HUES48 (cell line): ENCODE measurements around the gene KIRREL1.

Experiments
- H3K27ac ChIP-seq: one replicate; pipeline ENCODE4 v1.7.0; 2013; ENCODE audit warnings: low read depth, low read length, inconsistent platforms
- H3K27me3 ChIP-seq: 2 replicates; pipeline ENCODE4 v1.6.1; 2013; ENCODE audit warnings: mild to moderate bottlenecking, low read length; ENCODE audit not compliant: control insufficient read depth, insufficient read depth
- H3K36me3 ChIP-seq: 2 replicates; pipeline ENCODE4 v1.6.1; 2013; ENCODE audit warnings: low read length; ENCODE audit not compliant: control insufficient read depth, insufficient read depth
- H3K4me1 ChIP-seq: 2 replicates; pipeline ENCODE4 v1.6.1; 2013; ENCODE audit warnings: mild to moderate bottlenecking, low read length; ENCODE audit not compliant: control insufficient read depth, insufficient read depth
- H3K4me3 ChIP-seq: 2 replicates; pipeline ENCODE4 v1.5.1; 2013; ENCODE audit warnings: mild to moderate bottlenecking, low read depth, low read length
- H3K9ac ChIP-seq: 2 replicates; pipeline ENCODE4 v1.6.1; 2013; ENCODE audit warnings: mild to moderate bottlenecking, low read depth, low read length, moderate library complexity
- H3K9me3 ChIP-seq: 2 replicates; pipeline ENCODE4 v1.6.1; 2013; ENCODE audit warnings: low read length; ENCODE audit not compliant: control insufficient read depth, insufficient read depth

KIRREL1 gene

DNA sequence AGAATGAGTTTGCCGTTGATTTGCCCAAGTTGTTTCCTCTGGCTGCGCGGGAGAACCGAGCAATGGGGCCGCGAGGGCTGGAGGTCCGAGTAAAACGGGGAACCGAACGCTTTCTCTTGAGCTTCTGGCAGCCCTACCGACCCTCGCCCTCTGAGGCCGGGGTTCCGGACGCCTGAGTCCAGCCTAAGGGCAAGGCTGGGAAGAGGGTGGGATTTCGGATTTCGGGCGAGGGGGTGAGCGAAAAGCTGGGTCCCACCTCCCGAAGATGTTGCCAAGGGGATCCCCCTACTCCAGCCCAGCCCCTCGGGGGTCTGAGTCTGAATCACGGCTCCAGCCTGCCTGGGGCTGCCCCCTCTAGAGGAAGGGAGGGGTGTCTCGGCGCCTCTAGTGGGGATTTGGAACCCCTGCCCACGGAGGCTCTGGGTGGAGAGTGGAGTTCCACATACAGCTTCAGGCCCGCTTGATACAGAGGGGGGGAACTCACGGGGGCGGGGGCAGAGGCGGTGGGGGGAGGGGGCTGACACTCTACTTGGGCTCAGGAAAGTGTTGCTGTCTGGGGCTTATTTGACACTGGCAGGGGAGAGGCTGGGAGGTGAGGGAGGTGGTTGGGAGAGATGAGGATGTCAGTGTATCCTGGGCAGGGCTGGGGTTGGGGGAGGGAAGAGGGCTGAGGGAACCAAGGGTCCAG is 617 bp downstream of the KIRREL1 start:
- Histone ChIP-seq H3K27ac (peak overlapping the region; percentile 68), H3K9me3 (no peaks in the 10 kb centered on the region), H3K9ac (peak overlapping the region; percentile 58), H3K27me3 (0 out of 2 replicates have a peak, but pooled peaks cover 5% of the 10 kb centered on the region), H3K4me3 (peak overlapping the region; percentile 79), H3K4me1 (peaks cover 37% of the 10 kb centered on the region), H3K36me3 (no peaks in the 10 kb centered on the region)

DNA sequence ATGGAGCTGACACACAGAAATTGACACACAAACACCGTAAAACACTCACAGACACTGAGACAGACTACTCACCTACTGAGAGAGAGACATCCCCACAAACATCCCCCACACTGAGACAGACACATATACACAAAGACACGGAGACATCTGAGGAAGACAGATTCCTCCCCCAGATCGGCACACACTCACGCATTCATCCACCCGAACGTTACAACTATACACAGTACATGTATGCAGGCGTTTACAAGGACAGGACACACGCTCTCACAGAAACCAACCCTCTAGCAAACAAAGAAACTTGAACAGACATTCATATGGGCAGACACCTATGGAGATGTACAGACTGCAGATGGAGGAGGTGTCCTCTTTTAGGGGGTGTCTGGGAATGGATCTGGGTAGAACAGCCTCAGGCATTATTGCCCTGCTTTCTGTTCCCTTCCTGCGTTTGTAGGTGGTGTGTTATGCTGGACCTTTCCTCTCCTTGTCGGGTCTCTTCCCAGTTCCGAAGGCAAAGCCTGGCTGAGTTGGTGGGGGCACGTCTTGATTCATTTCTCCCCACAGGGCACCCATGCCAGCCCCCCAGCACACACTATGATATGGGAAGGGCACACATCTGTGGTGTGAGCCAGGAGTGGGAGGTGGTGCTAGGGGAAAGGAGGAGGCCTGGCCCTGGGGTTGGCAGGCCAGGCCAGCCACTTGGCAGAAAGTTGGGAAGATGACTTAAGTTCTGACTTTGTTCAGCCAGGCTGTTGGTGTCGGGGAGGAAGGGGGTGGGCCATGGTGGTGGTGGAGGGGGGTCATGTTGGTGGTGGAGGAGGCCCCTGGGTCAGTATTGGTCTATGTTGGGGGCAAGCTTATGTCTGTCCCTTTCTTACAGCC is 1.5 kb downstream of the KIRREL1 start:
- H3K9me3 ChIP-seq: no peaks in the 10 kb centered on the region
- H3K27ac ChIP-seq: no peak overlapping the region
- peak overlapping the region; percentile 26; the same call in 1 of the 2 replicates for H3K9ac ChIP-seq
- H3K27me3 ChIP-seq: 0 out of 2 replicates have a peak, but pooled peaks cover 5% of the 10 kb centered on the region
- peak overlapping the region; percentile 79 for H3K4me3 ChIP-seq
- H3K4me1 ChIP-seq: peaks cover 37% of the 10 kb centered on the region
- no peaks in the 10 kb centered on the region for H3K36me3 ChIP-seq

DNA sequence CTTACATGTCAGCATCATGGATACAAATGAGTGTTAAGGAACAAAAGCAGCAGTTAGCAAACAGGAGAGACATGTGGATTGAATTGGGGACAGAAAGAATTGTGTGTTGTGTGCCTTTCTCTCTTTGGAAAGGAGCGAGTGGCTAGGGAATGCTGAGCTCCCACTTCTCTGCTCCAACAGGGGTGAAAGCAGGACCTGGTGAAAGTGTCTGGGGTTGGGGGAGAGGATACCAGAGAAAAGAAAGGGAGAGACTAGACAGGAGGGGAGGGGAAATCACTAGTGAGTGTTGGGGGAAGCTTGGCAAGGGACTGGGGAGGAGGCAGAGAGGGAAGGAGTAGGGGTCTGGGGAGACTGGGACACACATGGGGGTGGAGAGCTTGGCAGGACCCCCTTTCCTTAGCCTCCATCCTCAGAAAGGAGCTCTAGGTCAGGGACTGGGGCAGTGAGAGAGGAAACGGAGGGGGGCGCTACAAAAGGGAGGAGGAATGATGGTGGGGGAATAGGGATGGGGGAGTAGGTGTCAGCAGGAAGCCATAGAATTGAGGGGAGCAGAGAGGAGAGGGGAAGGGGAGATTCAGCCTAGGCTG is 2.2 kb downstream of the KIRREL1 start:
- H3K4me3 ChIP-seq: peak overlapping the region; percentile 28; the same call in 1 of the 2 replicates

DNA sequence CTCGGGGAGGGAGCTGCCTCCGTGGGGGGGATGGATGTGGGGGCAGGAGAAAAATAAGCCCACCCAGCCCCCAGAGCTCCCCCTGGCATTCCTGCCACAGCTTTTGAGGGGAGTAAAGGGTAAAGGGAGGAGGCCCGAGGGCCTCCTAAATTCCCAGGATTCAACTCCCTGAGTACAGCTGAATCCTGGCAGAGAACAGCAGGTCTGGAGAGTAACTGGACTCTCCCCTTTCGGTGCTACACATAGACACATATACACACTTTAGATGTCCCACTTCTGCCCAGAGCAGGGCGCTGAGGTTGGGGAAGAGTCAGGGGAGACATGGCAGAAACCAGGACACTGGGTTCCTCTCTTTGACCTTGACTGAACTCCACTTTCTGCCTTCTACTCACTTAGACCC is 3.0 kb downstream of the KIRREL1 start:
- Histone ChIP-seq H3K27ac (no peak overlapping the region), H3K27me3 (0 out of 2 replicates have a peak, but pooled peaks cover 5% of the 10 kb centered on the region), H3K4me3 (no peak overlapping the region), H3K36me3 (no peaks in the 10 kb centered on the region; the same call in 1 of the 2 replicates), H3K4me1 (peaks cover 38% of the 10 kb centered on the region), H3K9ac (no peak overlapping the region), H3K9me3 (no peaks in the 10 kb centered on the region)

More for the DNA sequence above, 2.2 kb downstream of the KIRREL1 start:
- no peaks in the 10 kb centered on the region for H3K9me3 ChIP-seq
- H3K9ac ChIP-seq: no peak overlapping the region
- 0 out of 2 replicates have a peak, but pooled peaks cover 5% of the 10 kb centered on the region for H3K27me3 ChIP-seq
- no peaks in the 10 kb centered on the region; the same call in 1 of the 2 replicates for H3K36me3 ChIP-seq
- H3K4me1 ChIP-seq: peaks cover 37% of the 10 kb centered on the region
- no peak overlapping the region for H3K27ac ChIP-seq

DNA sequence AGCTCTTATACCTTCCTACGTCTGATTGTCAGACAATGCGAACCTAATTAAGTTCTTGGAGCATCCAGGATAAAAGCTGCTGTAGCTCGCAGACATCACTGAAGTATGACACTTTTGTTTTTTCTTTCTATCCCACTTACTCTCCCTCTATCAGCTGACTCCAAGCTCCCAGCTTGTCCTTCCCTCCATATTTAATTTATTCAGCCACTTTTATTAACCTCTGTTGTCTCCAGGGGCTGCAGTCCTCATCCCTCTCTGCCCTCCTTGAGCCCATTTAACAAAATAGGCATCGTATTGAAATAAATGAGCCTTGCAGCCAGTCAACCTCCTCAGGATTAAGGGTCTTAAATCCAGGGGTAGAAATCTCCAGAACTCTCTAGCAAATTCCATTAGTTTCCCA is 7.1 kb downstream of the KIRREL1 start:
- Histone ChIP-seq H3K27me3 (no peaks in the 10 kb centered on the region), H3K27ac (no peak overlapping the region), H3K9me3 (no peaks in the 10 kb centered on the region), H3K4me1 (peaks cover 47% of the 10 kb centered on the region), H3K36me3 (no peaks in the 10 kb centered on the region; the same call in 1 of the 2 replicates), H3K9ac (no peak overlapping the region), H3K4me3 (no peak overlapping the region)

DNA sequence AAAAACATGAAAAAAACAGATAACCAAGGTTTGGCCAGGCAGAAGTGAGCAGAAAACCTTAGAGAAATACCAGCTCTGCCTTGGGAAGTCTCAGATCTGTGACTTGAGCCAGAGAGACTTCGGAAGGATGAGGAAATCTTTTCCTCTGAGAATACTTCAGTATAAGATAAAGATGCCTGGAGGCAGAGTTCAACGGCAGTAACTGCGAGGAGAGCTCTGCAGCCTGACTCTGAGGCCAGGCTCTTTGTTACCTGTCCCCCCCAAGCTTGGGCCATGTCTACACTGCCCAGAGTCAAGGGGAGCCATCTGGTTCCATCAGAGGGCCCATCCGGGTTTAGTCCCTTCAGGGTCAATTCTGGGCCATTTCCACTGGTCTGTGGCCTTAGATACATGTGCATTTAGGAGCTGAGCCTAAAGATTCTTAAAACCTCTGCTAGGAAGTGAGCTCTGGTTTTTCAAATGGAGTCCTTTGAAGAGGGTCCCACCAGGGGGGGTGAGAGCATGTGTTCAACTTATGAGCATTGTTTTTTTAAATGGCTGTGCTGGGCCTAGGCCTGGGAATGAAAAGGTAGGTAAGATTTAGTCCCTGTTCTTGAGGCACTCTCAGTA is 8.7 kb downstream of the KIRREL1 start:
- Histone ChIP-seq H3K9me3 (no peaks in the 10 kb centered on the region), H3K27ac (peak overlapping the region; percentile 39), H3K4me1 (peaks cover 36% of the 10 kb centered on the region), H3K9ac (no peak overlapping the region; the same call in 1 of the 2 replicates), H3K4me3 (no peak overlapping the region), H3K36me3 (no peaks in the 10 kb centered on the region; the same call in 1 of the 2 replicates), H3K27me3 (no peaks in the 10 kb centered on the region)

DNA sequence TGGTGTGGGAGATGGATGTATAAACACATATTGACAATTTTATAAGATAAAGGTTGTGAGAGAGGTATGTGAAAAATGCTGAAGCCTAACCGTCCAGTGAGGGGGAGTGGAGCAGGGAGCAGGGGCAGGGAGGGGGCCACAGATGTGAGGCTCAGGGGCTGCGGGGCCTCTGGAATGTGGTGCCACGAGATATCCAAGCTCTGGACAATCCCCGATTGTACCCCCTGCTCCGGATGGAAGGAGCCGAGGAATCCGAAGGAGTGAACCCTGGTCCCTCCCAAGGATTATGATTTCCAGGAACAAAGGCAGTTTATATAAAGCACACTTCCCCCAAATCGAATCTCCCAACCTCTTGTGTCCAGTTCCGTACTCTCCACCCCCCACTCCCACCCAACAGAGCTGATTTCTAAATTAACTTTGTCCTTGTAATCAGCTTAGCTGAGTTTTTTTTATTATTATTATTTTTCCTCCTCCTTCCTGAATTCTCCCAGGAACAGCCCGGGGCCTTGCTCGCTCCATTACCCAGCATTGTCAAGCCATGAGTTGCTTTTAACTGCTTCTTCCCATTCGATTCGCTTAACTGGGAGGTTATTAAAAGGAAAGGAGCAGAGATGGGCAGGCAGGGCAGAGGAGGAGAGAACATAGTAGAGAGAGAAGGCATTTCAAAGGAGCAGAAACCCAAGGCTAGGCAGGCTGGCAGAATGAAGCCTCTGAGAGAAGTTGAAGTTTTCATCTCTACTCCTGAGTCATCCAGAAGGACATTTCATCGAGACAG is 9.4 kb downstream of the KIRREL1 start:
- Histone ChIP-seq H3K4me1 (peaks cover 42% of the 10 kb centered on the region), H3K4me3 (no peak overlapping the region), H3K9me3 (no peaks in the 10 kb centered on the region), H3K27ac (peak overlapping the region; percentile 43), H3K27me3 (no peaks in the 10 kb centered on the region), H3K9ac (no peak overlapping the region), H3K36me3 (no peaks in the 10 kb centered on the region; the same call in 1 of the 2 replicates)

DNA sequence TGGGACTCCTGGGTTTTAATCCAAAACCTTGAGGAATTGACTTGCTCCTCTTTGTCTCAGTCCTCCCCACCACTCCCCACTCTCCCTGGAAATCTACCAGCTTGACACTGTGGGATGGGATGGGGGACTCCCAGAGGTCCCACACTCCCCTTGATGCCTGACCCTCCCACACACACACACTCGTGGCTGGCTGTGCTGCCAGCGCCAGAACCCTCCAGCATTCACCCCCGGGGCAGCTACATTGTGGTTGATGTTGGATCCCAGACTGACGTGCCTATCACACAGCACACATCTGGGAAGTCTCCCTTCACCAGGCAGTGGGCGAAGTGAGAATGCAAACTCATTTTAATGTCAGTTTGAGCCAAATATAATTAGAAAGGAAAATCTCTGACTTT is 10.0 kb downstream of the KIRREL1 start:
- Histone ChIP-seq H3K27ac (peak overlapping the region; percentile 43), H3K9ac (no peak overlapping the region), H3K4me1 (peaks cover 48% of the 10 kb centered on the region), H3K36me3 (no peaks in the 10 kb centered on the region; the same call in 1 of the 2 replicates), H3K9me3 (no peaks in the 10 kb centered on the region), H3K4me3 (no peak overlapping the region), H3K27me3 (no peaks in the 10 kb centered on the region)

DNA sequence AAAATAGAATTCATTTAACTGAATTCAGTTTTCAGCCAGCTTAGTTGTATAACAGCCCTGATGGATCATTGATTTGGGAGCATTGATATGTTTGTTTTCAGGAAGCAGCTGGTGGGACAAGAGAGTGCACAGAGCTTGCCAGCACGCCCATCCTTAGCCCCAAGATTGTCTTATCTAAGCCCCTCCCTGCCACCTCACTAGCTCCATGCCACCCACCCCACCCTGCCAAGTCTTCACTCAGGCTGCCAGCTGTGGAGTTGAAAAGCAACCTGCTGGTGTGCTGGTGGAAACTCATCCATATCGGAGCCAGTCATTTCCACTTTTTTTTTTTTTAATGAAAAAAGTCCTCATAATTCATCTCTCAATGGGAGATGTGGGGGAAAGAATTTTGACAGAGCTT is 11.8 kb downstream of the KIRREL1 start:
- Histone ChIP-seq H3K36me3 (no peaks in the 10 kb centered on the region), H3K9ac (no peak overlapping the region), H3K9me3 (no peaks in the 10 kb centered on the region), H3K4me1 (peaks cover 59% of the 10 kb centered on the region), H3K27ac (no peak overlapping the region), H3K27me3 (no peaks in the 10 kb centered on the region), H3K4me3 (no peak overlapping the region)

DNA sequence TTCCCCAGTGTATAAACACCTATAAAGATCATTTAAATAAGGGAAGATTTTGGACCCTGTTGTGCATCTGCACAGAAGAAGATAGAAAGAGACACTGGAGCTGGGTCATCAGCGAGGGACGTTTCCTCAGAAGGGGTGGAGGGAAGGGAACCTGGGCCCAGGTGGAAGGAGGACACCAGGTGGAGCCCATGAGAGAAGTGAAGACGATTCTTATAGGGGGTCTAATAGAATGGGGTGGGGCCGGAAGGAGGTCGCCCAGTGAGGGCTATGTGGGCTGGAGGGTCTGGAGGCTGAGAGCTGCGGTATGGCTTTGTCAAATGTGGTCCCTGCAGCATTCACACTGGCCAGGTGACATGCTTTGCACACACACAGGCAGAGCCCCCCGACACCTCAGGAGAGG is 13.7 kb downstream of the KIRREL1 start:
- Histone ChIP-seq H3K4me3 (no peak overlapping the region), H3K4me1 (peaks cover 67% of the 10 kb centered on the region), H3K27me3 (no peaks in the 10 kb centered on the region), H3K9me3 (no peaks in the 10 kb centered on the region), H3K36me3 (no peaks in the 10 kb centered on the region), H3K27ac (no peak overlapping the region), H3K9ac (no peak overlapping the region)
